Central memory CD8-positive, alpha-beta T cell (primary cell): ENCODE results near the gene RMI2.
A peak's percentile ranks its signal among the peaks of the same experiment; 100 is the strongest.

Experiments
- ATAC-seq: fragments of 150-1000 bp; cut with Tn5 transposase; replicated peaks from 2 replicates; pipeline ENCODE4 v1.10.0; 2022; ENCODE audit warnings: mild to moderate bottlenecking, moderate FRiP score, moderate number of reproducible peaks; ENCODE audit not compliant: poor library complexity, severe bottlenecking; ENCODE audit errors: extremely low read depth
- DNase-seq, 2 donors: peaks; one replicate each; pipeline ENCODE4 v3.0.0; 2021; ENCODE audit warnings: low spot score in 2 of 2
- H3K27ac Mint-ChIP-seq: one replicate; pipeline ENCODE4 v1.8.0; 2022; ENCODE audit warnings: low read depth, mild to moderate bottlenecking, moderate library complexity, mixed read lengths
- H3K27me3 Mint-ChIP-seq: one replicate; pipeline ENCODE4 v1.8.0; 2022; ENCODE audit warnings: mixed read lengths
- H3K36me3 Mint-ChIP-seq: one replicate; pipeline ENCODE4 v1.8.0; 2022; ENCODE audit warnings: mild to moderate bottlenecking, moderate library complexity, mixed read lengths; ENCODE audit not compliant: insufficient read depth
- H3K4me1 Mint-ChIP-seq: one replicate; pipeline ENCODE4 v1.8.0; 2022; ENCODE audit warnings: mixed read lengths
- H3K4me3 Mint-ChIP-seq: one replicate; pipeline ENCODE4 v1.8.0; 2022; ENCODE audit warnings: mild to moderate bottlenecking, moderate library complexity, mixed read lengths
- H3K9me3 Mint-ChIP-seq: one replicate; pipeline ENCODE4 v1.8.0; 2022; ENCODE audit warnings: mixed read lengths

RMI2 gene

DNA sequence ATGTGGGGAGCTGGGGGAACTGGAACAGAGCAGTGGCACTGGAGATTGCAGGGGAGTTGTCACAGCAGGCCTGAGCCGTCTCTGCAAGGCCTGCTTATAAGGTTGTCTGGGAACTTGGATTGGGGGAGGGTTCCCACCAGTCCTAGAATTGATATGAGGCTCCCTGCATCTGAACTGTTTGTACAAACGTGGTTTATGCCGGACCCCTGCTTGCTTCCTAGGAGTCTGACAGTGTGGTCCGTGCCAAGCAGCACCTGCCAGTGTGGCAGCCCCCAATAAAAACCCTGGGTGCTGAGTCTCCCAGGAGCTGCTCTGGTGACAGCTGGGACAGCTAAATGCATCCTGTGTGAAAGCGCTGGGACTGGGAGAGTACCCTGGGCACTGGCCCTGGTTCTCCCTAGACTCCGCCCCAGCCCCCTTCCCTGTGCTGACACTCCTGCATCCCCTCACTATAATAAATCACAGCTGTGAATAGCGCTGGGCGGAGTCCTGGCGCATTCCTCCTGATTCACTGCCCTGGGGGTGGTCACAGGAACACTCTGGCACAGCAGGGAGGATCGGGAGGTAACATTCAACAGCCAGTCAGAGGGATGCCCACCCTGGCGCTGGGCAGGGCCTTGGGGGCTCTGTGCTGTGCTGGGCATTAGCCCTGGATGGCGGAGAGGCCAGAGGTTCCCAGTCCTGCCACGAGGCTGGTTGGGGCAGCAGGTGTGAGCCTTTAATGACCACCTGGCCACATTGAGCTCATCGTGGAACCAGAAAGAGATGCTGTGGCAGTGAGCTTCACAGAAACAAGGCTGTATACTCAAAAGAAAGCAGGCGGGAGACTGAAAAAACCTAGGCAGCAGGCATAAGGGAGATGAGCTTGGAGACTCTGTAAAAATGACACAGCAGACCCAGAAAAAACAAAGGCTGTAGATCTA lies 45.6 kb downstream of the RMI2 start:
- Mint-ChIP-seq H3K9me3 (no peaks in the 10 kb centered on the region), H3K27ac (no peak overlapping the region), H3K36me3 (no peaks in the 10 kb centered on the region), H3K4me3 (no peak overlapping the region), H3K4me1 (no peaks in the 10 kb centered on the region), H3K27me3 (no peaks in the 10 kb centered on the region)
- ATAC-seq: no peak
- no peak for DNase-seq

DNA sequence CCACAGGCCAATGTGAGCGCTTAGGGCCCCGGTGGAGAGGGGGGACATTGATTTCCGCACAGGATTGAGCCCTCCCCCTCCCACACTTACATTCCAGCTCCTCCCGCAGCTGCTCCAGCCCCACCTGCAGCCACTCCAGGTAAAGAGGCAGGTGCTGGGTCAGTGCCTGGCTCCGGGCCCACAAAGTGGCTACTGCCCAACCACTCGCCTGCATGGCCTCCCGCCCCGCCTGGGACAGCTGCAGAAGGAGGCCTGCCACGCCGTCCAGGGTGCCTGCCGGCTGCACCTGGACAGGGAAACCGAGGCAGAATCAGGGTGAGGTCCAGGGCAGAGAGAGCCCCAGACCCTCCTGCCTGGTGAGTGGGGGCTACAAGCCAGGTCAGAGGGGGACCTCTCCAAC lies 46.3 kb downstream of the RMI2 start:
- H3K36me3 Mint-ChIP-seq: no peaks in the 10 kb centered on the region
- ATAC-seq: no peak
- no peak for DNase-seq
- H3K27me3 Mint-ChIP-seq: no peaks in the 10 kb centered on the region
- no peaks in the 10 kb centered on the region for H3K9me3 Mint-ChIP-seq
- H3K4me3 Mint-ChIP-seq: no peak overlapping the region
- no peak overlapping the region for H3K27ac Mint-ChIP-seq
- no peaks in the 10 kb centered on the region for H3K4me1 Mint-ChIP-seq

DNA sequence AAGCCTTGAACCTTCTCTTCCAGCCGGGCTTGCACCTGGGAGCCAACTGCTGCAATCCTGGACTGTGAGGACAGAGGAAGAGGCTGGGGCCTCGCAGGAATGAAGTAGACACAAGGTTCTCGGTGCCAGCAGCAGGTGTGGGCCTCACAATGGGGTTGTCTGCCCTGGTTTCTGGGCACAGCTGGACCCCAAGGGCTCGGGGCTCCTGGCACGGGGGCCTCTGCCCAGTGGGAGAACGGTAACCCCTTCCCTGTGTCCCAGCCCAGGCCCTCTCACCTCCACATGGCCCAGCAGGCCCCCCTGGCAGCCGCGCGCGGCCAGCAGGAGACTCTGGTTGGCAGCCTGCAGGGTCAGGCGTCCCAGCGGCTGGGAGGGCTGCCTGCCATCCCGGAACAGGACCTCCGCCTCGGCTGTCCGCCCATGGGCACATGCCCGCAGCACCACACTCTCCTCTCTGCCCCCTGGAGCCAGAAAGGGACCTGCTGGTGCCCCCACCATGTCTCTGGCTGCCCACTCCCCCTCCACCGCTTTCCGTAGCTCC lies 46.9 kb downstream of the RMI2 start:
- H3K9me3 Mint-ChIP-seq: no peaks in the 10 kb centered on the region
- H3K27ac Mint-ChIP-seq: no peak overlapping the region
- no peak for DNase-seq
- ATAC-seq: no peak
- H3K4me3 Mint-ChIP-seq: no peak overlapping the region
- H3K27me3 Mint-ChIP-seq: no peaks in the 10 kb centered on the region
- H3K4me1 Mint-ChIP-seq: no peaks in the 10 kb centered on the region
- H3K36me3 Mint-ChIP-seq: no peaks in the 10 kb centered on the region

GRCh38 chr16:11393366-11393765 lies 48.1 kb downstream of the RMI2 start:
- Mint-ChIP-seq H3K4me3 (no peak overlapping the region), H3K36me3 (no peaks in the 10 kb centered on the region), H3K9me3 (no peaks in the 10 kb centered on the region), H3K27ac (no peak overlapping the region), H3K4me1 (no peaks in the 10 kb centered on the region), H3K27me3 (no peaks in the 10 kb centered on the region)
- ATAC-seq (no peak), DNase-seq (no peak)

GRCh38 chr16:11393861-11394592 lies 48.8 kb downstream of the RMI2 start:
- Mint-ChIP-seq H3K36me3 (no peaks in the 10 kb centered on the region), H3K4me1 (no peaks in the 10 kb centered on the region), H3K4me3 (no peak overlapping the region), H3K27ac (no peak overlapping the region), H3K9me3 (no peaks in the 10 kb centered on the region), H3K27me3 (no peaks in the 10 kb centered on the region)
- DNase-seq (no peak), ATAC-seq (no peak)

DNA sequence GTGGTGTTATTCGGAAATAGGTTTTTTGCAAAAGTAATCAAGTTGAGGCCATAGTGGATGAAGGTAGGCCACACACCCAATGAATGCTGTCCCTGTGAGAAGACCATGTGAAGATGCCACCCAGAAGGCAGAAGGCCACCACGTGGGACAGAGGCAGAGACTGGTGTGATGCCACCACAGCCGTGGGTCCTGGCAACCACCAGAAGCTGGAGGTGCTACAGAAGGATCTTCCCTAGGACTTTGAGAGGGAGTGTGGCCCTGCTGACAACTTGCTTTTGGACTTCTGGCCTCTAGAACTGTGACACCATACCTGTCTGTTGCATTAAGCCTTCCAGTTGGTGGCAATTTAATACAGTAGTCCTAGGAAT lies 49.3 kb downstream of the RMI2 start:
- H3K4me3 Mint-ChIP-seq: no peak overlapping the region
- H3K36me3 Mint-ChIP-seq: no peaks in the 10 kb centered on the region
- ATAC-seq (no peak), DNase-seq (no peak)
- no peaks in the 10 kb centered on the region for H3K27me3 Mint-ChIP-seq
- no peaks in the 10 kb centered on the region for H3K4me1 Mint-ChIP-seq
- H3K27ac Mint-ChIP-seq: no peak overlapping the region
- H3K9me3 Mint-ChIP-seq: no peaks in the 10 kb centered on the region

- ATAC-seq: no peak
- DNase-seq: no peak
- H3K4me1 Mint-ChIP-seq: no peaks in the 10 kb centered on the region
- H3K9me3 Mint-ChIP-seq: no peaks in the 10 kb centered on the region
- H3K27me3 Mint-ChIP-seq: no peaks in the 10 kb centered on the region
- H3K36me3 Mint-ChIP-seq: no peaks in the 10 kb centered on the region
- H3K27ac Mint-ChIP-seq: no peak overlapping the region
- H3K4me3 Mint-ChIP-seq: no peak overlapping the region
Observed at GRCh38 chr16:11395008-11395948, 50.0 kb downstream of the RMI2 start.

- Mint-ChIP-seq H3K27ac (no peak overlapping the region), H3K4me3 (no peak overlapping the region), H3K4me1 (no peaks in the 10 kb centered on the region), H3K27me3 (no peaks in the 10 kb centered on the region), H3K9me3 (no peaks in the 10 kb centered on the region), H3K36me3 (no peaks in the 10 kb centered on the region)
- DNase-seq: no peak
- no peak for ATAC-seq
Observed at GRCh38 chr16:11395949-11396240, 50.6 kb downstream of the RMI2 start.

DNA sequence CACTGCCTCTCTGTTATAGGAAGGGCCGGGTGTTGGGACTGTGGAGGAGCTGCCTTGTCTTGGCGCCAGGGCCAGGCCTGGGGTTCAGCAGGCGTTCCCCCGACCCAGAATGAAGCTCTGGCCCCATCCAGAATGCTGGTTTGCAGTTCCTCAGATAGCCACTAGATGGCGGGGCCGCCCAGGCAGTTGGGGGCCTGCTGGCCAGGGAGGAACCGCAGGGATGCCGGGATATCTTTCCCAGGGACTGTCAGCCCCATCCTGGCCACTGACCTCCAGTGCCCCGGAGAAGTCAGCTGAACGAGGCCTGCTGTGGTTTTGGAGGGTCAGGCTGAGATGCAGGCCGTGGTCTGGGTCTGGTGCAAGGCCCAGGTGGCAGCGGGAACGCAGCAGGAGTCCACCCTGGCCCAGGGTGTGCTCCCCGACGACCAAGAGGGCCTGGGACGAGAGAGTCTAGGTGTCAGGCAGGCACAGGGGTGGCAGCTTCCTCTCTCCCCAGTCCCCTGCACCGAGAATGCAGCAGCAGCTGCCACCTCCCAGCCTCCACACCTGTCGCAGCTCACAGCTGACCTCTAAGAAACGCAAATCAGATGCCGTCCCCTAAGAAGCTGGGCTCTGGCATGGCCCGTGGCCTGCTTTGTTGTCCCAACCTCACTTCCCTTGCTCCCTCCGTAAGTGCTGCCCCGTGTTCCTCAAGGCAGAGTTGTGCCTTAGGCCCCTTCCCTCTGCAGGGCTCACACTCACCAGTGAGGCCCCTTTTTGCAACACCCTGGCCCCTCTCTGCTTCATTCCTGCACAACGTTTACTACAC lies 51.2 kb downstream of the RMI2 start:
- no peak overlapping the region for H3K27ac Mint-ChIP-seq
- no peaks in the 10 kb centered on the region for H3K4me1 Mint-ChIP-seq
- no peaks in the 10 kb centered on the region for H3K36me3 Mint-ChIP-seq
- H3K9me3 Mint-ChIP-seq: no peaks in the 10 kb centered on the region
- ATAC-seq (peak; percentile 28), DNase-seq (peak; percentile 40 to 55)
- H3K27me3 Mint-ChIP-seq: no peaks in the 10 kb centered on the region
- H3K4me3 Mint-ChIP-seq: no peak overlapping the region

DNA sequence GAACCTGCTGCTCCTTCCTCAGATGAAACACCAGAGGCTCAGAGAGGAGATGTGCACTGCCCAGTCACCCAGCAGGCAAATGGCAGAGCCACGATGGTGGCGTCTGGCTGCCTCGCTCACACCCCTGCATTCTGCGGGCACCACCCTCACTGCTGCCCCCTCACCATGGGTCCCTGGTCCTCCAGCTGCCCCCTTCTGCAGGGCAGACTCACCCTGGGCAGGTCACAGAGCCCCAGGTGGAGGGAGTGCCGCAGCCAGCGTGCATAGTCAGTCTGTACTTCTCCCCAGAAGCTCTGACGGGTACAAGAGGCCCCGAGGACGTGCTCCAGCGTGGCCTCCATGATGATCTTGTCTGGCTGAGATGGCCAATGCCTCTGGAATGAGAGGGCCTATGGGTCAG lies 52.9 kb downstream of the RMI2 start:
- no peak overlapping the region for H3K27ac Mint-ChIP-seq
- no peaks in the 10 kb centered on the region for H3K36me3 Mint-ChIP-seq
- no peak for ATAC-seq
- H3K27me3 Mint-ChIP-seq: no peaks in the 10 kb centered on the region
- no peaks in the 10 kb centered on the region for H3K4me1 Mint-ChIP-seq
- H3K9me3 Mint-ChIP-seq: no peaks in the 10 kb centered on the region
- H3K4me3 Mint-ChIP-seq: no peak overlapping the region
- no peak for DNase-seq

GRCh38 chr16:11398851-11399250 lies 53.6 kb downstream of the RMI2 start:
- no peak overlapping the region for H3K4me3 Mint-ChIP-seq

More at GRCh38 chr16:11398851-11399250, 53.6 kb downstream of the RMI2 start:
- Mint-ChIP-seq H3K36me3 (no peaks in the 10 kb centered on the region), H3K27ac (no peak overlapping the region), H3K4me1 (no peaks in the 10 kb centered on the region), H3K9me3 (no peaks in the 10 kb centered on the region), H3K27me3 (no peaks in the 10 kb centered on the region)
- DNase-seq: no peak
- ATAC-seq: no peak
